Loucy (cell line): ENCODE results near the gene RSPO4.

Source experiments
- H2AFZ ChIP-seq: fragments of 200-600 bp; sonication (generic); 2 replicates; pipeline ENCODE4 v1.6.0; 2016; ENCODE audit warnings: antibody characterized with exemption, mild to moderate bottlenecking, low read length, moderate library complexity
- H3F3A ChIP-seq: fragments of 200-600 bp; 2 replicates; pipeline ENCODE4 v1.6.0; 2016; ENCODE audit warnings: antibody characterized with exemption, low read depth, mild to moderate bottlenecking
- H3K27me3 ChIP-seq: fragments of 200-600 bp; sonication (generic); 2 replicates; pipeline ENCODE4 v1.6.1; 2014; ENCODE audit warnings: low read length, mild to moderate bottlenecking; ENCODE audit not compliant: insufficient read depth, poor library complexity, severe bottlenecking
- H3K36me3 ChIP-seq: fragments of 200-600 bp; sonication (generic); 2 replicates; pipeline ENCODE4 v1.6.1; 2016; ENCODE audit warnings: low read length; ENCODE audit not compliant: insufficient read depth
- H3K4me1 ChIP-seq: fragments of 200-600 bp; sonication (generic); 2 replicates; pipeline ENCODE4 v1.5.1; 2014; ENCODE audit warnings: low read length, mild to moderate bottlenecking; ENCODE audit not compliant: insufficient read depth, poor library complexity, severe bottlenecking
- H3K4me2 ChIP-seq: fragments of 200-600 bp; sonication (generic); 2 replicates; pipeline ENCODE4 v1.6.0; 2014; ENCODE audit warnings: antibody characterized with exemption, low read length, low read depth, mild to moderate bottlenecking; ENCODE audit not compliant: poor library complexity, severe bottlenecking
- H3K4me3 ChIP-seq: fragments of 200-600 bp; sonication (generic); 2 replicates; pipeline ENCODE4 v1.5.1; 2014; ENCODE audit warnings: low read length, mild to moderate bottlenecking, mixed read lengths; ENCODE audit not compliant: poor library complexity, severe bottlenecking
- H3K79me2 ChIP-seq: fragments of 200-600 bp; sonication (generic); 2 replicates; pipeline ENCODE4 v1.6.1; 2014; ENCODE audit warnings: low read length; ENCODE audit not compliant: insufficient read depth
- H3K9ac ChIP-seq: fragments of 200-600 bp; sonication (generic); 2 replicates; pipeline ENCODE4 v1.6.0; 2014; ENCODE audit warnings: mild to moderate bottlenecking, low read depth, low read length, moderate library complexity; ENCODE audit not compliant: poor library complexity, severe bottlenecking
- H3K9me2 ChIP-seq: fragments of 200-600 bp; sonication (generic); replicated peaks from 2 replicates; pipeline ENCODE4 v1.6.1; 2016; ENCODE audit warnings: low read depth, low read length, mixed read lengths
- H3K9me3 ChIP-seq: fragments of 200-600 bp; sonication (generic); 2 replicates; pipeline ENCODE4 v1.6.1; 2014; ENCODE audit warnings: mild to moderate bottlenecking, antibody characterized with exemption, low read length, low read depth; ENCODE audit not compliant: insufficient read depth
- H4K20me1 ChIP-seq: fragments of 200-600 bp; sonication (generic); 2 replicates; pipeline ENCODE4 v1.6.0; 2014; ENCODE audit warnings: antibody characterized with exemption, low read length, mild to moderate bottlenecking; ENCODE audit not compliant: insufficient read depth, poor library complexity, severe bottlenecking
- CTCF ChIP-seq: fragments of 200-600 bp; sonication (generic); conservative IDR thresholded peaks from 2 replicates; pipeline ENCODE4 v1.5.1; 2014; ENCODE audit warnings: mild to moderate bottlenecking, antibody characterized with exemption, low read length
- EZH2phosphoT487 ChIP-seq: fragments of 200-600 bp; IDR thresholded peaks from 2 replicates; pipeline ENCODE4 v1.6.1; 2018; ENCODE audit warnings: antibody characterized with exemption, mild to moderate bottlenecking, moderate library complexity, borderline replicate concordance

The RSPO4 gene

GRCh38 chr20:925516-925915 is 76.6 kb downstream of the RSPO4 start:
- Histone ChIP-seq H3K9me3 (no peaks in the 10 kb centered on the region), H3K9ac (no peak overlapping the region), H3K79me2 (no peaks in the 10 kb centered on the region), H3K9me2 (no peaks in the 10 kb centered on the region), H3K4me1 (no peaks in the 10 kb centered on the region), H3K36me3 (no peaks in the 10 kb centered on the region), H4K20me1 (no peaks in the 10 kb centered on the region), H3K27me3 (no peaks in the 10 kb centered on the region), H3F3A (no peaks in the 10 kb centered on the region), H3K4me3 (no peak overlapping the region), H2AFZ (no peak overlapping the region), H3K4me2 (no peak overlapping the region)
- TF ChIP-seq EZH2phosphoT487 = no peak
- no peak for TF ChIP-seq CTCF

- H3K4me3 ChIP-seq = no peak overlapping the region
- no peaks in the 10 kb centered on the region for H3K36me3 ChIP-seq
- no peak overlapping the region for H2AFZ ChIP-seq
- H3K27me3 ChIP-seq = no peaks in the 10 kb centered on the region
- no peaks in the 10 kb centered on the region for H3F3A ChIP-seq
- no peaks in the 10 kb centered on the region for H3K9me3 ChIP-seq
- H3K9ac ChIP-seq = no peak overlapping the region
- no peaks in the 10 kb centered on the region for H3K4me1 ChIP-seq
- TF ChIP-seq CTCF = no peak
- TF ChIP-seq EZH2phosphoT487 = no peak
- no peaks in the 10 kb centered on the region for H3K79me2 ChIP-seq
- H3K9me2 ChIP-seq = no peaks in the 10 kb centered on the region
- no peaks in the 10 kb centered on the region for H4K20me1 ChIP-seq
- no peak overlapping the region for H3K4me2 ChIP-seq
Observed at GRCh38 chr20:924639-925038, 77.5 kb downstream of the RSPO4 start.

- Histone ChIP-seq H3K9ac (no peak overlapping the region), H2AFZ (no peak overlapping the region), H3K27me3 (no peaks in the 10 kb centered on the region), H3K4me1 (no peaks in the 10 kb centered on the region), H3K4me2 (no peak overlapping the region), H3K36me3 (no peaks in the 10 kb centered on the region), H4K20me1 (no peaks in the 10 kb centered on the region), H3K79me2 (no peaks in the 10 kb centered on the region), H3K9me2 (no peaks in the 10 kb centered on the region), H3K4me3 (no peak overlapping the region), H3K9me3 (no peaks in the 10 kb centered on the region), H3F3A (no peaks in the 10 kb centered on the region)
- TF ChIP-seq CTCF (no peak), EZH2phosphoT487 (no peak)
Observed at GRCh38 chr20:922781-923180, 79.3 kb downstream of the RSPO4 start.
